ENCODE measurements around the gene CSH2. TPM values are rescaled to one million over a fixed set of nuclear protein-coding genes. Genes with fewer than 3 reads are reported as not detected.

The CSH2 gene
- total RNA-seq, 4 donors from 2014 or later, result not detected

DNA sequence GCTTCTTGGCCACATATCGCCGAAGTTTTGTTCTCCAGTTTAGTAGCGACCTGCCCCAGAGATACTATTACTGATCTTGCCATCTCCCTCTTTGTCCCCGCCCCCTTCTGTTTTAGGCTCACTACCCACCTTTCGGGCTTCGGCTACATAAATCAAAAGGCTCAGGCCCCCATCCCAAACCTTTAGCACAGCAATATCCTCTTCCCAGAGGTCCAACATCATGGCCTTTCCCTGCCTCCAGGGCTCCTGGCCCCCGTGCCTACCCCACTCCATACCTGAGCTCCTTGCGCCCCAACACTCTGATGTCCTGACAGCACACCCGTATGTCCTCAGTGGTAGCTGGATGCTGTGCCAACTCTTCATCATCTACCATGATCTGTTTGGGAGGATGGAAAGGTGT, 49.1 kb downstream of the CSH2 start:
- Histone ChIP-seq H3K27me3 (no peaks in the 10 kb centered on the region), H3K36me3 (no peaks in the 10 kb centered on the region)
- DNase-seq, result no peak

DNA sequence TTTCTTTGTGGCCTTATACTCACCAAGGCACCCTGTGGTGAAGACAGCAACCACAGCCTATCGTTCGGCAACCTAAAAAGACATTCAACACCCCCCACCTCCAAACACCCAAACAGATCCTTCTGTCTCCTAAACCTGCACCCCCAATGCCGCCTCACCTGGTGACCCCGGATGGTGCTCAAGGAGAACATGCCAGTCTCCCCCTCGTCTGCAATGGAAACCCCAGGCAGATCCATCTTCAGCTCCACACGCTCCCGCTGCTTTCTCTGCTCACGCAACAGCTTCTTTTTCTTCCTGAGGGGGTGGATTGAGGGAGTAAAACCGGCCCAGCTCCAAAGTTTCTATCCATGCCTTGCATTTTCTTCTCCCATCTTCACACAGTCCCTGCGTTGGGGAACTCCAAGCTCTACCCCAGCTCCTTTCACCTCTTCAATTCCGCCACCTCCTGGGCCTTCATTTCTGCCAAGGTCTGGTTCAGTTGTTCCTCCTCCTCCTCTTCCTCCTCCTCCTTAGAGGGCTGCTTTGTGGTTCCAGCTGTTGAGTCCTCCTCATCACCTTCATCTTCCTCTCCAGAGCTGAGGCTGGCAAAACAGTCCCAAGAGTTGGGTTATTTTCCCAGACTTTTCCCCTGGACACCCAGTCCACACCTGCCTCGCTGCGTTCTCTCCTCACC, 49.7 kb downstream of the CSH2 start:
- H3K27ac ChIP-seq, result no peak overlapping the region

More for the DNA sequence above, 49.1 kb downstream of the CSH2 start:
- Histone ChIP-seq H3K9me3 (no peaks in the 10 kb centered on the region), H3K4me3 (no peak overlapping the region), H3K27ac (no peak overlapping the region), H3K4me1 (peaks cover 3 to 10% of the 10 kb centered on the region in 2 donors)
- TF ChIP-seq, protein P1, sequence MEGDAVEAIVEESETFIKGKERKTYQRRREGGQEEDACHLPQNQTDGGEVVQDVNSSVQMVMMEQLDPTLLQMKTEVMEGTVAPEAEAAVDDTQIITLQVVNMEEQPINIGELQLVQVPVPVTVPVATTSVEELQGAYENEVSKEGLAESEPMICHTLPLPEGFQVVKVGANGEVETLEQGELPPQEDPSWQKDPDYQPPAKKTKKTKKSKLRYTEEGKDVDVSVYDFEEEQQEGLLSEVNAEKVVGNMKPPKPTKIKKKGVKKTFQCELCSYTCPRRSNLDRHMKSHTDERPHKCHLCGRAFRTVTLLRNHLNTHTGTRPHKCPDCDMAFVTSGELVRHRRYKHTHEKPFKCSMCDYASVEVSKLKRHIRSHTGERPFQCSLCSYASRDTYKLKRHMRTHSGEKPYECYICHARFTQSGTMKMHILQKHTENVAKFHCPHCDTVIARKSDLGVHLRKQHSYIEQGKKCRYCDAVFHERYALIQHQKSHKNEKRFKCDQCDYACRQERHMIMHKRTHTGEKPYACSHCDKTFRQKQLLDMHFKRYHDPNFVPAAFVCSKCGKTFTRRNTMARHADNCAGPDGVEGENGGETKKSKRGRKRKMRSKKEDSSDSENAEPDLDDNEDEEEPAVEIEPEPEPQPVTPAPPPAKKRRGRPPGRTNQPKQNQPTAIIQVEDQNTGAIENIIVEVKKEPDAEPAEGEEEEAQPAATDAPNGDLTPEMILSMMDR (IDR thresholded peaks at IDR 0.05), result no peak
- TF ChIP-seq POLR2A (IDR thresholded peaks at IDR 0.05), result no peak
- intact Hi-C loops (cut with DNase I; ENCODE audit: low total_unique reads), result no loop called here

DNA sequence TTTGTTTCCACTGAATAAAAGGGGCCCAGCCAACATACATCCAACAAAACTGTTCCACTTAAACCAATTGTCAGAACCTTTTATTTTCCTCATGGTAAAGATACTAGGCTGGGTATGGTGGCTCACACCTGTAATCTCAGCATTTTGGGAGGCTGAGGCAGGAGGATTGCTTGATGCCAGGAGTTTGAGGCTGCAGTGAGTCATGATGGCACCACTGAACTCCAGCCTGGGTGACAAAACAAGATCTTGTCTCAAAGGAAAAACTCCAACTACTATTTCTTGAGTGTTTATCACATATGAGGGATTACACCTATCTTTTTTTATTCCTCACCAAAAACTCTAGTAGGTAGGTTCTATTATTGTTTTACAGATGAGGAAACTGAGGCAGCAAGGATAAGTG, 50.9 kb downstream of the CSH2 start:
- intact Hi-C loops (cut with DNase I; ENCODE audit: low total_unique reads), result no loop called here

More for the DNA sequence above, 49.7 kb downstream of the CSH2 start:
- intact Hi-C loops (cut with DNase I; ENCODE audit: low total_unique reads), result no loop called here
- TF ChIP-seq POLR2A (IDR thresholded peaks at IDR 0.05), result no peak
- TF ChIP-seq, protein P1 (IDR thresholded peaks at IDR 0.05), result no peak
- peaks cover 3 to 6% of the 10 kb centered on the region in 2 donors for H3K4me1 ChIP-seq
- H3K27me3 ChIP-seq, result no peaks in the 10 kb centered on the region
- no peak overlapping the region for H3K4me3 ChIP-seq
- no peaks in the 10 kb centered on the region for H3K9me3 ChIP-seq
- DNase-seq, result no peak
- H3K36me3 ChIP-seq, result no peaks in the 10 kb centered on the region

More for the DNA sequence above, 50.9 kb downstream of the CSH2 start:
- Histone ChIP-seq H3K9me3 (no peaks in the 10 kb centered on the region), H3K27ac (no peak overlapping the region), H3K4me3 (no peak overlapping the region), H3K4me1 (peaks cover 0 to 6% of the 10 kb centered on the region in 2 donors), H3K27me3 (no peaks in the 10 kb centered on the region), H3K36me3 (no peaks in the 10 kb centered on the region)
- no peak for DNase-seq
- TF ChIP-seq, protein P1 (IDR thresholded peaks at IDR 0.05), result no peak
- no peak for TF ChIP-seq POLR2A (IDR thresholded peaks at IDR 0.05)

Small RNA genes lying within 50 kb of the gene (small RNA-seq; reads per million reads assigned to genes)
- gene AC040958.1 (not detected), gene AC127029.1 (not detected), gene GH1 (not detected)

Other genes with a start within 250 kb of the CSH2 start
- 10 to 100 TPM in 3 of 4 donors, 1 to 10 TPM in 1; 3.8 to 23.2 (median 11.8) TPM for gene LIMD2, start 173.6 kb downstream of the CSH2 start, total RNA-seq
- 10 to 100 TPM; 14.1 to 60.9 (median 27.9) TPM for gene STRADA, start 131.9 kb downstream of the CSH2 start, total RNA-seq
- 10 to 100 TPM; 15.1 to 91.5 (median 49.3) TPM for gene CCDC47, start 100.1 kb downstream of the CSH2 start, total RNA-seq
- gene DDX42, start 99.5 kb downstream of the CSH2 start, total RNA-seq, result 100 to 1,000 TPM in 3 of 4 donors, 10 to 100 TPM in 1; 89.9 to 180 (median 150) TPM
- 100 to 1,000 TPM in 1 of 4 donors, 10 to 100 TPM in 3; 12.6 to 103 (median 40.2) TPM for gene PSMC5, start 46.2 kb downstream of the CSH2 start, total RNA-seq
- 10 to 100 TPM; 29.7 to 64.7 (median 53.3) TPM for gene FTSJ3, start 46.0 kb downstream of the CSH2 start, total RNA-seq
- 100 to 1,000 TPM in 2 of 4 donors, 10 to 100 TPM in 2; 72.9 to 205 (median 101) TPM for gene SMARCD2, start 31.0 kb downstream of the CSH2 start, total RNA-seq
- not detected for gene GH2, start 8.3 kb upstream of the CSH2 start, total RNA-seq
- not detected for gene CSH1, start 22.9 kb upstream of the CSH2 start, total RNA-seq
- not detected for gene CSHL1, start 37.6 kb upstream of the CSH2 start, total RNA-seq
- gene GH1, start 45.2 kb upstream of the CSH2 start, total RNA-seq, result not detected
- gene CD79B, start 58.7 kb upstream of the CSH2 start, total RNA-seq, result 10 to 100 TPM in 1 of 4 donors, 1 to 10 TPM in 2, under 1 TPM in 1; 0.29 to 13.4 (median 4.9) TPM
- under 1 TPM in 2 of 4 donors, not detected in 2; 0.14 to 0.24 TPM for gene SCN4A, start 99.2 kb upstream of the CSH2 start, total RNA-seq
- 1 to 10 TPM in 2 of 4 donors, under 1 TPM in 1, not detected in 1; 0.29 to 2.8 (median 1.5) TPM for gene PRR29, start 124.7 kb upstream of the CSH2 start, total RNA-seq
- 100 to 1,000 TPM in 1 of 4 donors, 10 to 100 TPM in 3; 20.6 to 108 (median 42.4) TPM for gene ICAM2, start 147.0 kb upstream of the CSH2 start, total RNA-seq